Endodermal cell (in vitro differentiated cells): ENCODE data around the gene TACC2. TPM values are rescaled to one million over a fixed set of nuclear protein-coding genes. Genes with fewer than 3 reads are reported as not detected.

ENCODE experiments used
- DNase-seq: peaks from one replicate; pipeline ENCODE4 v3.0.0-alpha.2; 2017
- H3K27ac ChIP-seq: 2 replicates; pipeline ENCODE4 v1.5.1; 2013; ENCODE audit warnings: mild to moderate bottlenecking, low read depth, low read length, moderate library complexity
- H3K27me3 ChIP-seq: 2 replicates; pipeline ENCODE4 v1.6.1; 2013; ENCODE audit warnings: mild to moderate bottlenecking, low read length, moderate library complexity; ENCODE audit not compliant: insufficient read depth, control insufficient read depth, poor library complexity, severe bottlenecking
- H3K36me3 ChIP-seq: 2 replicates; pipeline ENCODE4 v1.7.0; 2013; ENCODE audit warnings: mild to moderate bottlenecking, low read length, moderate library complexity; ENCODE audit not compliant: control insufficient read depth, insufficient read depth
- H3K4me1 ChIP-seq: one replicate; pipeline ENCODE4 v1.7.0; 2013; ENCODE audit warnings: low read length; ENCODE audit not compliant: control insufficient read depth, insufficient read depth
- H3K4me3 ChIP-seq: 2 replicates; pipeline ENCODE4 v1.5.1; 2013; ENCODE audit warnings: mild to moderate bottlenecking, low read length, moderate library complexity
- H3K9ac ChIP-seq: 2 replicates; pipeline ENCODE4 v1.6.1; 2013; ENCODE audit warnings: mild to moderate bottlenecking, low read length, moderate library complexity; ENCODE audit not compliant: poor library complexity, severe bottlenecking; ENCODE audit errors: extremely low read depth
- H3K9me3 ChIP-seq: 2 replicates; pipeline ENCODE4 v1.6.1; 2013; ENCODE audit warnings: mild to moderate bottlenecking, low read length, moderate library complexity; ENCODE audit not compliant: control insufficient read depth
- H3K27ac Mint-ChIP-seq: 2 replicates; pipeline ENCODE4 v1.8.0; 2020; ENCODE audit warnings: mixed read lengths
- H3K27me3 Mint-ChIP-seq: 2 replicates; pipeline ENCODE4 v1.8.0; 2021; ENCODE audit warnings: mild to moderate bottlenecking, mixed read lengths; ENCODE audit not compliant: insufficient read depth
- H3K36me3 Mint-ChIP-seq: 2 replicates; pipeline ENCODE4 v1.8.0; 2020; ENCODE audit warnings: low read depth, mixed read lengths
- H3K4me1 Mint-ChIP-seq: 2 replicates; pipeline ENCODE4 v1.8.0; 2020; ENCODE audit warnings: mixed read lengths
- H3K4me3 Mint-ChIP-seq: 2 replicates; pipeline ENCODE4 v1.8.0; 2020; ENCODE audit warnings: mild to moderate bottlenecking, moderate library complexity, mixed read lengths
- H3K9me3 Mint-ChIP-seq: 2 replicates; pipeline ENCODE4 v1.8.0; 2020; ENCODE audit warnings: mild to moderate bottlenecking, mixed read lengths
- WGBS, 2 experiments: methylation state at CpG; one replicate each; pipeline versions ENCODE4 v1.1.5 to v1.1.7; 2013; ENCODE audit warnings: missing lambda C conversion rate in 2 of 2, mixed read lengths in 1 of 2; ENCODE audit not compliant: insufficient coverage in 1 of 2, insufficient read length in 1 of 2; 5-methylcytosine and 5-hydroxymethylcytosine counted together
- total RNA-seq, 2 donors: library from RNA; stranded (reverse); fragmentation: NEBNext Ultra II Directional in 1 of 2; extraction: Animal tissue kit (Norgen Biotek cat#: 25700) in 1 of 2; gene quantifications; 2 replicates in 1 of 2; 3 replicates in 1 of 2; pipeline ENCODE4 v1.2.1, GENCODE V29; 2021
- TF ChIP-seq, protein P1 (sequence below): fragments of 200-600 bp; sonication (generic); conservative IDR thresholded peaks from 2 replicates; pipeline ENCODE4 v1.5.0; 2021; ENCODE audit warnings: antibody characterized with exemption, mild to moderate bottlenecking

Gene TACC2
- total RNA-seq, 2 donors from 2014 or later: 24.5 to 34.1 TPM

DNA sequence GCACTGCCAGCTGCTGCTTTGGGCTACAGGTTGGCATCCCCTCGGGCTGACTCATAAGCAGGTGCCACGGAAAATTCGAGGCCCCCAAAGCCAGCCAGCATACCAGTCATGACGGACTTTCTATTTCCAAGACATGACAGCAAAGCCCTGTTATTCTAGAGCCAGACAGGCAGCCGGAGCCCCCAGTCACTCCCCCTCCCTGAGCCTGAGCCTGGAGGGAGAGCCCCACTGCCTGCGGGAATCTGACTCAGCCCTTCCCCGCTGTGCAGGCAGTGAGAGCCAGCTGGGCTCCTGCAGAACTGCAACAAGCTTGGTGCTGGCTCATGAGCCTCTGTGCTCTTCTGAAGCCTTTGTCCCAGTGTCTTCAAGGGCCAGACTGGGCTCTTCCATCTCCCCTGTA lies 297.9 kb downstream of the TACC2 start:
- Histone ChIP-seq H3K27ac (no peak overlapping the region), H3K27me3 (no peaks in the 10 kb centered on the region), H3K36me3 (no peaks in the 10 kb centered on the region), H3K9ac (no peak overlapping the region), H3K4me1 (no peaks in the 10 kb centered on the region), H3K9me3 (no peaks in the 10 kb centered on the region), H3K4me3 (no peak overlapping the region)
- H3K27ac Mint-ChIP-seq: no peak overlapping the region
- no peaks in the 10 kb centered on the region for H3K9me3 Mint-ChIP-seq
- H3K27me3 Mint-ChIP-seq: no peaks in the 10 kb centered on the region
- TF ChIP-seq, protein P1, sequence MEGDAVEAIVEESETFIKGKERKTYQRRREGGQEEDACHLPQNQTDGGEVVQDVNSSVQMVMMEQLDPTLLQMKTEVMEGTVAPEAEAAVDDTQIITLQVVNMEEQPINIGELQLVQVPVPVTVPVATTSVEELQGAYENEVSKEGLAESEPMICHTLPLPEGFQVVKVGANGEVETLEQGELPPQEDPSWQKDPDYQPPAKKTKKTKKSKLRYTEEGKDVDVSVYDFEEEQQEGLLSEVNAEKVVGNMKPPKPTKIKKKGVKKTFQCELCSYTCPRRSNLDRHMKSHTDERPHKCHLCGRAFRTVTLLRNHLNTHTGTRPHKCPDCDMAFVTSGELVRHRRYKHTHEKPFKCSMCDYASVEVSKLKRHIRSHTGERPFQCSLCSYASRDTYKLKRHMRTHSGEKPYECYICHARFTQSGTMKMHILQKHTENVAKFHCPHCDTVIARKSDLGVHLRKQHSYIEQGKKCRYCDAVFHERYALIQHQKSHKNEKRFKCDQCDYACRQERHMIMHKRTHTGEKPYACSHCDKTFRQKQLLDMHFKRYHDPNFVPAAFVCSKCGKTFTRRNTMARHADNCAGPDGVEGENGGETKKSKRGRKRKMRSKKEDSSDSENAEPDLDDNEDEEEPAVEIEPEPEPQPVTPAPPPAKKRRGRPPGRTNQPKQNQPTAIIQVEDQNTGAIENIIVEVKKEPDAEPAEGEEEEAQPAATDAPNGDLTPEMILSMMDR: no peak
- H3K4me3 Mint-ChIP-seq: no peak overlapping the region
- no peaks in the 10 kb centered on the region for H3K36me3 Mint-ChIP-seq
- H3K4me1 Mint-ChIP-seq: peaks cover 12% of the 10 kb centered on the region
- 17 to 58% methylated on average over 2 to 7 of the region's 7 CpGs for WGBS, 2 experiments
- DNase-seq: peak; percentile 84

DNA sequence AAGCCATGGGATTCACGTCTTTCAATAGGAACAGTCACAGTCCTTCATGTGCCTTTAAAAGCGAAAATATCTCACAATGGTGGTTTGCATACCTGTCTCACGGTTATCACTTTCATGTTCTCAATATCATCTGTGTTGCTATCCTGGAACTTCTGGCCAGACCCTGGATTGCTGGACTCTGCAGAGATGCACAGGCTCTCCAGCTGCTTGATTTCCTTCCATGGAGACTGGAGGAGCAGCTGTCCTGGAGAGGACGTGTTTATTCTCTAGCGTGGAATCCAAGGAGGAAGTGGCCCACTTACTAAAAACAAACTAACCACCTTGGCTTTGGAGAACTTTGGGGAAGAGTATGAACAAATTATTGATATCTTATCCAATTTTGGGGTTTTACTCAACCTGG lies 298.6 kb downstream of the TACC2 start:
- H3K9ac ChIP-seq: no peak overlapping the region
- no peak overlapping the region for H3K27ac ChIP-seq
- Mint-ChIP-seq H3K9me3 (no peaks in the 10 kb centered on the region), H3K27ac (no peak overlapping the region), H3K27me3 (no peaks in the 10 kb centered on the region), H3K36me3 (no peaks in the 10 kb centered on the region), H3K4me1 (peaks cover 12% of the 10 kb centered on the region), H3K4me3 (no peak overlapping the region)
- no peak for DNase-seq
- WGBS, 2 experiments: 91% methylated on average over 5 of the region's 5 CpGs
- no peaks in the 10 kb centered on the region for H3K36me3 ChIP-seq
- H3K27me3 ChIP-seq: no peaks in the 10 kb centered on the region
- no peaks in the 10 kb centered on the region for H3K4me1 ChIP-seq
- no peaks in the 10 kb centered on the region for H3K9me3 ChIP-seq
- no peak overlapping the region for H3K4me3 ChIP-seq
- TF ChIP-seq, protein P1: no peak

DNA sequence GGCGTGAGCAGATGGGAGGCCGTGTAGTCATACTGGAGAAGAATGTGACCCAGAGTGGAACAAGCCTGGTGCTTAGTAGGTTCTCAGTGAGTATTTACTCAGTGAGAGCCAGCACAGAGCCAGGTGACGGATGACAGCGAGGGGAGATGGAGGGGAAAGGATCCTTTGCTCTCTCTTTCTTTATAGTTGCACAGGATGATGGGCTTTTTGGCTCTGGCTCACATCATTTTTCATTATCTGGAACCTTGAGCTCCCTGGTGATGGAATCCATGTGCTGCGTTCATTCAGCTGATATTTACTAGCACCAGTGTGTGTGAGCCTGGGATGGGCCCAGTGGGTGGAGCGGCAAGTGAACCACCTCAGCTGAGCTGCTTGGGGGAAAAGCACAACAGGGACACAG lies 299.3 kb downstream of the TACC2 start:
- WGBS, 2 experiments: 83 to 92% methylated on average over 3 to 6 of the region's 6 CpGs
- Histone ChIP-seq H3K4me1 (no peaks in the 10 kb centered on the region), H3K27me3 (no peaks in the 10 kb centered on the region), H3K36me3 (no peaks in the 10 kb centered on the region), H3K9me3 (no peaks in the 10 kb centered on the region), H3K4me3 (no peak overlapping the region), H3K27ac (no peak overlapping the region), H3K9ac (no peak overlapping the region)
- Mint-ChIP-seq H3K4me3 (no peak overlapping the region), H3K27me3 (no peaks in the 10 kb centered on the region), H3K9me3 (no peaks in the 10 kb centered on the region), H3K4me1 (peaks cover 9% of the 10 kb centered on the region), H3K36me3 (no peaks in the 10 kb centered on the region), H3K27ac (no peak overlapping the region)
- TF ChIP-seq, protein P1: no peak
- no peak for DNase-seq
